ENCODE measurements around the gene LRP1B.

The LRP1B gene

GRCh38 chr2:141878016-141878415 lies 252.8 kb downstream of the LRP1B start:
- ATAC-seq = no peak
- no peak for TF ChIP-seq ZNF565 (CRISPR knock-in tag; conservative IDR thresholded peaks at IDR 0.05; ENCODE audit: low read depth)
- no peak for TF ChIP-seq CSDC2 (CRISPR knock-in tag; IDR thresholded peaks at IDR 0.05)
- TF ChIP-seq ISL1 (CRISPR knock-in tag; IDR thresholded peaks at IDR 0.05) = no peak
- no peak for TF ChIP-seq SNAI2 (CRISPR knock-in tag; IDR thresholded peaks at IDR 0.05)
- no peak for TF ChIP-seq RARB (CRISPR knock-in tag; IDR thresholded peaks at IDR 0.05)

- TF ChIP-seq BACH2 (CRISPR knock-in tag; IDR thresholded peaks at IDR 0.05; ENCODE audit: borderline replicate concordance) (no peak), SNAI2 (CRISPR knock-in tag; IDR thresholded peaks at IDR 0.05) (no peak), TSHZ2 (CRISPR knock-in tag; IDR thresholded peaks at IDR 0.05) (no peak), ZNF70 (CRISPR knock-in tag; IDR thresholded peaks at IDR 0.05) (no peak), GLIS3 (CRISPR knock-in tag; IDR thresholded peaks at IDR 0.05) (no peak), OSR1 (CRISPR knock-in tag; IDR thresholded peaks at IDR 0.05) (no peak), CSDC2 (CRISPR knock-in tag; IDR thresholded peaks at IDR 0.05) (no peak)
- TF ChIP-seq, protein P1, sequence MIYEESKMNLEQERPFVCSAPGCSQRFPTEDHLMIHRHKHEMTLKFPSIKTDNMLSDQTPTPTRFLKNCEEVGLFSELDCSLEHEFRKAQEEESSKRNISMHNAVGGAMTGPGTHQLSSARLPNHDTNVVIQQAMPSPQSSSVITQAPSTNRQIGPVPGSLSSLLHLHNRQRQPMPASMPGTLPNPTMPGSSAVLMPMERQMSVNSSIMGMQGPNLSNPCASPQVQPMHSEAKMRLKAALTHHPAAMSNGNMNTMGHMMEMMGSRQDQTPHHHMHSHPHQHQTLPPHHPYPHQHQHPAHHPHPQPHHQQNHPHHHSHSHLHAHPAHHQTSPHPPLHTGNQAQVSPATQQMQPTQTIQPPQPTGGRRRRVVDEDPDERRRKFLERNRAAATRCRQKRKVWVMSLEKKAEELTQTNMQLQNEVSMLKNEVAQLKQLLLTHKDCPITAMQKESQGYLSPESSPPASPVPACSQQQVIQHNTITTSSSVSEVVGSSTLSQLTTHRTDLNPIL (CRISPR knock-in tag; IDR thresholded peaks at IDR 0.05; ENCODE audit: low read depth) = no peak
- ATAC-seq = no peak
These were observed 258.7 kb downstream of the LRP1B start for GRCh38 chr2:141871913-141872634.

DNA sequence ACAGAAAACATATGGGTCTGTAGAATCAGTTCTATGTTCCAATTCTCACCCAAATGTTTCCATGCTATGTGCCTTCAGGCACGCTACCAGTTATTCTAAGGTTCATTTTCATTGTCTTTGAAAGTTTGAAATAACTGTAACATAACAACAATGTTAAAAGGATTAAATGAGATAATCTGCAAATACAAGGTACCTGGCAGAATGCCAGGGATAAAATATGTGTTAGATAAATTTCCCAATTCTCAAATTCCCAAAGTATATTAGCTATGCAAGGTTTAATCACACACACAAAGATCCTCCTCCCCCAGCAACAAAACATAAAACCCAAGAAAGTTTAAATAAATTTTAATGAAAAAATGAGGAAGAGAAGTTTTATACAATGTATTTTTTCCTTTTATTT lies 261.2 kb downstream of the LRP1B start:
- ATAC-seq = no peak
- no peak for TF ChIP-seq ZNF70 (CRISPR knock-in tag; IDR thresholded peaks at IDR 0.05)
- no peak for TF ChIP-seq ZNF8 (CRISPR knock-in tag; IDR thresholded peaks at IDR 0.05)
- TF ChIP-seq TCF4 (CRISPR knock-in tag; IDR thresholded peaks at IDR 0.05; ENCODE audit: borderline replicate concordance) = no peak
- TF ChIP-seq ZFP30 (CRISPR knock-in tag; IDR thresholded peaks at IDR 0.05) = no peak
- TF ChIP-seq OSR1 (CRISPR knock-in tag; IDR thresholded peaks at IDR 0.05) = no peak
- TF ChIP-seq, protein P2, sequence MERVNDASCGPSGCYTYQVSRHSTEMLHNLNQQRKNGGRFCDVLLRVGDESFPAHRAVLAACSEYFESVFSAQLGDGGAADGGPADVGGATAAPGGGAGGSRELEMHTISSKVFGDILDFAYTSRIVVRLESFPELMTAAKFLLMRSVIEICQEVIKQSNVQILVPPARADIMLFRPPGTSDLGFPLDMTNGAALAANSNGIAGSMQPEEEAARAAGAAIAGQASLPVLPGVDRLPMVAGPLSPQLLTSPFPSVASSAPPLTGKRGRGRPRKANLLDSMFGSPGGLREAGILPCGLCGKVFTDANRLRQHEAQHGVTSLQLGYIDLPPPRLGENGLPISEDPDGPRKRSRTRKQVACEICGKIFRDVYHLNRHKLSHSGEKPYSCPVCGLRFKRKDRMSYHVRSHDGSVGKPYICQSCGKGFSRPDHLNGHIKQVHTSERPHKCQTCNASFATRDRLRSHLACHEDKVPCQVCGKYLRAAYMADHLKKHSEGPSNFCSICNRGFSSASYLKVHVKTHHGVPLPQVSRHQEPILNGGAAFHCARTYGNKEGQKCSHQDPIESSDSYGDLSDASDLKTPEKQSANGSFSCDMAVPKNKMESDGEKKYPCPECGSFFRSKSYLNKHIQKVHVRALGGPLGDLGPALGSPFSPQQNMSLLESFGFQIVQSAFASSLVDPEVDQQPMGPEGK (CRISPR knock-in tag; IDR thresholded peaks at IDR 0.05; ENCODE audit: borderline replicate concordance) = no peak
- TF ChIP-seq SNAI2 (CRISPR knock-in tag; IDR thresholded peaks at IDR 0.05) = no peak
- no peak for TF ChIP-seq RARB (CRISPR knock-in tag; IDR thresholded peaks at IDR 0.05)
- no peak for TF ChIP-seq ESRRG (CRISPR knock-in tag; IDR thresholded peaks at IDR 0.05)
- no peak for TF ChIP-seq BACH2 (CRISPR knock-in tag; IDR thresholded peaks at IDR 0.05; ENCODE audit: borderline replicate concordance)
- TF ChIP-seq ZFP3 (CRISPR knock-in tag; IDR thresholded peaks at IDR 0.05) = no peak

- no peak for ATAC-seq
- TF ChIP-seq PPARA (CRISPR knock-in tag; IDR thresholded peaks at IDR 0.05; ENCODE audit: borderline replicate concordance) (no peak), CSDC2 (CRISPR knock-in tag; IDR thresholded peaks at IDR 0.05) (no peak), SNAI2 (CRISPR knock-in tag; IDR thresholded peaks at IDR 0.05) (no peak)
These were observed 266.9 kb downstream of the LRP1B start for GRCh38 chr2:141863964-141864363.

GRCh38 chr2:141856215-141856919 lies 274.4 kb downstream of the LRP1B start:
- TF ChIP-seq ZNF70 (CRISPR knock-in tag; IDR thresholded peaks at IDR 0.05) (no peak), ZFP30 (CRISPR knock-in tag; IDR thresholded peaks at IDR 0.05) (no peak), PPARA (CRISPR knock-in tag; IDR thresholded peaks at IDR 0.05; ENCODE audit: borderline replicate concordance) (no peak), TOX (CRISPR knock-in tag; IDR thresholded peaks at IDR 0.05; ENCODE audit: borderline replicate concordance) (no peak), POU6F1 (CRISPR knock-in tag; IDR thresholded peaks at IDR 0.05; ENCODE audit: borderline replicate concordance, low read depth) (no peak), ZNF565 (CRISPR knock-in tag; conservative IDR thresholded peaks at IDR 0.05; ENCODE audit: low read depth) (no peak), OSR1 (CRISPR knock-in tag; IDR thresholded peaks at IDR 0.05) (no peak), ZFP3 (CRISPR knock-in tag; IDR thresholded peaks at IDR 0.05) (no peak), TSHZ2 (CRISPR knock-in tag; IDR thresholded peaks at IDR 0.05) (no peak), ZNF8 (CRISPR knock-in tag; IDR thresholded peaks at IDR 0.05) (no peak), GLIS3 (CRISPR knock-in tag; IDR thresholded peaks at IDR 0.05) (no peak), ESRRG (CRISPR knock-in tag; IDR thresholded peaks at IDR 0.05) (no peak), ISL1 (CRISPR knock-in tag; IDR thresholded peaks at IDR 0.05) (no peak)
- no peak for ATAC-seq

Data from SK-N-SH treated with all-trans-retinoic acid at 6 μM for 48 hours (cell line).